NCI-H510A (cell line): ENCODE results near the gene SRSF10.
"Not testable (repeated sequence)": the region's sequence is repeated elsewhere in the genome, so short reads cannot be mapped to it uniquely, and the experiment has no call there.

Experiments used
- DNase-seq: peaks from one replicate; lab custom pipeline; 2025; lab: John Stamatoyannopoulos, UW

SRSF10 gene

DNA sequence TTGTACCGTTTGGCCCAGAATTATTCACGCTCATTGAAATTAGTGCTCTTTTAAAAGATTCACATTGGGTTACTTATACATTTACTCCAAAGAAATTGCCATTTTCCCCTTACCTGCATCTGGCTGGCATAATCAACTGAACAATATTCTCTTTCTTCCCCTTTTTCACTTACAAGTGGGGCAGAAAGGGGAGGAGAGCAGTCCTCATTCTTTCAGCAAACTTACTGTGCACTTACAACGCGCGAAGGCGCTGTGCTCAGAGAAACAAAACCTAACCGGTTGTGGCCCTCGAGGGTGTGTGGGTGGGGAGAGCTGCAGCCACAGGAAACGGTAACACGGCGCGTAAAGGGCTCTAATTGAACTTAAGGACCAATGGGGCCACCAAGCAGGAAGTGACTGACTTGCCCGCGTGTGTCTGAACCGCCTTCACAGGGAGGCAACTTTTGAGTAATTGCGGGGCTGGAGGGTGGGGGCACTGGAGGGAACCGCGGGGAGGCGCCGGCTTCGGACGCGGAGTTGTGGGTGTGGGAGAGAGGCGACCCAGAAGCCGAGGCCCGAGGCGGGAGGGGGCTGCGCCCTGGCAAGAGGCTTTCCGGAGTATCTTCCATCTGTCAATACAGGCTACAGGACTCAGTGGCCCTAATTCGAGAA lies 21.2 kb downstream of the SRSF10 start:
- peak; percentile 94 for DNase-seq

- DNase-seq, result not testable (repeated sequence)
These were observed 21.9 kb downstream of the SRSF10 start for GRCh38 chr1:23958040-23958809.

- peak; percentile 64 for DNase-seq
These were observed 23.0 kb downstream of the SRSF10 start for GRCh38 chr1:23957096-23957495.

DNA sequence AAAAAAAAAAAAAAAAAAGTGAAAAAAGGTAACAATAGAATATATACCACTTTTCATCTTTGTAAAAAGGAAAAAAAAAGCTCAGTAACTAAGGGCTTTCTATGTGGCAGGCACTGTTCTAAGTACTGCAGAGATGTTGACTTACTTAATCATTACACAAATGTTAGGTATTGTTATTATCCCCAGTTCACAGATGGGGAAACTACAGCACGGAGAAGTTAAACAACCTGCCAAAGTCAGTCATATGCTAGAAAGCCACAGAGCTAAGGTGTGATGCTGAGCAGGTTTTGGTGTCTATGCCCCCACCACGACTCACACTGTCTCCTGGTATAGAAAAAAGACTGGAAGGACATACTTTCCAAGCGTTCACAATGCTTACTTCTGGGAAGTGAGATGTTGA lies 27.1 kb downstream of the SRSF10 start:
- no peak for DNase-seq

GRCh38 chr1:23947366-23947765 lies 32.8 kb downstream of the SRSF10 start:
- DNase-seq, result no peak

DNA sequence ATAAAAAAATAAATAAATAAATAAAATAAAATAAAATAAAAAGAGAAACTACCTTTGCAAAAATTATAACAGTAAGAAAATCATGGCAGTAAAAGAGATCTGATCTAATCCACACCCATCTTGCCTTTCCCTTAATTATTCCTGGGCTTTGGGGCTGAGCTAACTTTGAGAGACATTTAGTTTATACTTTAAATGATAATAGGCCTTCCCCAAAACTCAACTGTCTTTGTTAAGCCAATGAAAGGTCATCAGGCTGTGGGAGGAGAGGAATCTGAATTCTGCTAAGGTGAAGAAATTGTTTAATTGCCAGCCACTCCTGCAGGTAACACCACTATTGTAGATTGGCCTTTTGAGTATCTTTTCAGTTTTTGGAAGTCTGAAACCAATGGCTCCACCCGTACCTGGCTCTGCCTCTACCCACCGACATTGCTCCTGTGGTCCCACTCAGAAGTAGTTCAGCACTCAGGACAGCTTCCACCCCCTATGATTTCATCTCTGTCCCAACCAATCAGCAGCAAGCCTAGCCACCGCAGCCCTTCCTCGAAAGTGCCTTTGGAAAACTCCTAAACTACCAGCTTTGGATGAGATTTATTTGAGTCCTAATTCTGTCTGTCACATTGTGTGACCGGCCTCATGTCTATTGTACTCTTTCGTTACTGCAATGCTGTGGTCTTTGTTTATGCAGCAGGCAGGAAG lies 43.5 kb downstream of the SRSF10 start:
- DNase-seq, result no peak

DNA sequence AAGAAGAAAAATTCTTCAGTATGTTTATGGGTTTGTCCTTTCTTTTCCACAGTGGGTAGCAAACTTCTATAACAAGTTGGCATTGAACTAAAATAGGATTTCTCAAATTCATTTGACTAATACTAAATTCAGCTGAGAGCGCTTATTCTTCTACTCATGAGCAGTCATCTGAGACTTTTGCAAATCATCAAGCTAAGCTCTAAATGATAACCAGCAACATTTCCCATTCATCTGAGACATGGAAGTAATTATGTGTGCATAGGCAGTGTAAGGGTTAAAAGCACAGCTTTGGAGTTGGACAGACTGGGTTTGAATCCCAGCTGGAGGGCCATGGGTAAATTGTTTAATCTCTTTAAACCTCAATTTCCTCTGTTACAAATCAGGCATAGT lies 48.6 kb downstream of the SRSF10 start:
- no peak for DNase-seq

- DNase-seq, result no peak
These were observed 49.2 kb downstream of the SRSF10 start for GRCh38 chr1:23930861-23931490.

GRCh38 chr1:23930270-23930669 lies 49.9 kb downstream of the SRSF10 start:
- no peak for DNase-seq

DNA sequence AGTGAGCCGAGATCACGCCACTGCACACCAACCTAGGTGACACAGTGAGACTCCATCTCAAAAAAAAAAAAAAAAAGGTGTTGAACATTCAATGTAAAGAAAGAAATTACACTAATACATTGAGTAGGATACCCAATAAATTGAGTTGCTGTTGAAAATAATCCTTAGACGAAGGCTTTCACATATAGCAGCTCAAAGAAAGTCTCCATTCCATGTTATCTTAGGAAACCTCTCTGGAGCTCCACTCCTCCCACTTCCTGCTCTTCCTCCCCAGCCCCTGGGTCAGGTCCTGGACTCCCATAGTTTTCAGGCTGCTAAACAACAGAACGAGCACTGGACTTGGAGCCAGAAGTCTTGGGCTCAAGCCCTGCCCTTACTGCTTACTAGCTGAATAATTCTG lies 51.3 kb downstream of the SRSF10 start:
- no peak for DNase-seq

DNA sequence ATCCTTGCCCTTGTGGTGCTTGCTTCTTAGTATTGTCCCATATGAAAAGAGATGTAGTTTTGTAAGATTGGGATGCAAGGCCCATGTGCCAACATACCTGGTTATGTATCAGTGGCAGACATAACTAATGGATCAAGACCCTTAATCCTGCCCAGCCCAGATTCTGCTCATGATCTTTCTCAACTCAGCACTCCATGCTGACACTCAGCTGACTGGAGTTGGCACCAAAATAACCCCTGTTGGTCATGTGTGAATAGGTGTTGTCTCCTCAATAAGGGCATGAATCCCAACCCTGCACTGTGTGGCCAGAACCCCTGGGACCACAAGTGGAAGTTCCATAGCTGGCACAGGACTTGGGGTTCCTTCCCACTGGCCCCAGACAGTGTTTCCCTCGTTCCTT lies 53.0 kb downstream of the SRSF10 start:
- DNase-seq, result no peak

DNA sequence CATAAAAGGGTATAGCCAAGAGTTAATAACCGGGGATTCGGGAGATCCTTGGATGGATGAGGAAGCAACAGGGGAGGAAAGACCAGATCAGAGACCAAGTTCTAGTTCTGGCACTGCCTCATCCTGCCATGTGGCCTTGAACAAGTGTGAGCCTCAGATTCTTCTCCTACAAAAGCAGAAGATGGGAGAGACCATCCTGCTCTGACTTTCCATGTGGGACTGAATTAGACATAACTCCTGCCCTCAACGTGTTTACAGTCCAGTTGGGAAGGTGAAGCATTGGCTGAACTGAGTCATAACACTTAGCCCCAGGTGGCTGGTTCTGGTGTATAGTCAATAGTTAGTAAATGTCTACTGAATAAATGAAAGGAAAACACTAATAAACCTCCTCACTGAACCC lies 54.8 kb downstream of the SRSF10 start:
- no peak for DNase-seq

GRCh38 chr1:23924601-23925000 lies 55.5 kb downstream of the SRSF10 start:
- no peak for DNase-seq

- DNase-seq, result no peak
These were observed 56.3 kb downstream of the SRSF10 start for GRCh38 chr1:23923592-23924499.

DNA sequence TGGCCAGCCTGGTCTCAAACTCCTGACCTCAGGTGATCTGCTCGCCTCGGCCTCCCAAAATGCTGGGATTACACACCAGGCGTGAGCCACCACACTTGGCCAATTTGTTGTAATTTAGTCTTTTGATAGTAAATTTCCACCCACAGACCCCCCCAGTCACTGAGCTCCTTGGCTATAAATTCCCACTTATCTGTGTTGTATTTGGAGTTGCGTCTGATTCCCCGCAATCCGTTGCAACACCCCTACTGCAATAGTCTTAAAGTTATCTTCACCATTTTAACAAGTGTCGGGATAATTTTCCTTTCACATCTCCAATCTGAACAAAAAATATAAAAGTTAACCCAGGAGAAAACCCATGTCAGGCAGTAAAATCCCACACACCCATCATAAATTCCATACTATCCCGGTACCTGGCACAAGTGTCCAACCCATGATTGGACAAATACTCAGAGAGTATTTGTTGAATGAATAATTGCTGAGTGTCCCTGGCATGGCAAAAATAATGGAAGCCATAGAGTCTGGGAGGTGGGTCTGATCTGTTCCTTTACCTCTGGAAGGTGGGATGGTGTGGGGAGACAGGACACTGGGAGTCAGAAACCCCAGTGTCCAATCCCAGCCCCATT lies 57.7 kb downstream of the SRSF10 start:
- no peak for DNase-seq

DNA sequence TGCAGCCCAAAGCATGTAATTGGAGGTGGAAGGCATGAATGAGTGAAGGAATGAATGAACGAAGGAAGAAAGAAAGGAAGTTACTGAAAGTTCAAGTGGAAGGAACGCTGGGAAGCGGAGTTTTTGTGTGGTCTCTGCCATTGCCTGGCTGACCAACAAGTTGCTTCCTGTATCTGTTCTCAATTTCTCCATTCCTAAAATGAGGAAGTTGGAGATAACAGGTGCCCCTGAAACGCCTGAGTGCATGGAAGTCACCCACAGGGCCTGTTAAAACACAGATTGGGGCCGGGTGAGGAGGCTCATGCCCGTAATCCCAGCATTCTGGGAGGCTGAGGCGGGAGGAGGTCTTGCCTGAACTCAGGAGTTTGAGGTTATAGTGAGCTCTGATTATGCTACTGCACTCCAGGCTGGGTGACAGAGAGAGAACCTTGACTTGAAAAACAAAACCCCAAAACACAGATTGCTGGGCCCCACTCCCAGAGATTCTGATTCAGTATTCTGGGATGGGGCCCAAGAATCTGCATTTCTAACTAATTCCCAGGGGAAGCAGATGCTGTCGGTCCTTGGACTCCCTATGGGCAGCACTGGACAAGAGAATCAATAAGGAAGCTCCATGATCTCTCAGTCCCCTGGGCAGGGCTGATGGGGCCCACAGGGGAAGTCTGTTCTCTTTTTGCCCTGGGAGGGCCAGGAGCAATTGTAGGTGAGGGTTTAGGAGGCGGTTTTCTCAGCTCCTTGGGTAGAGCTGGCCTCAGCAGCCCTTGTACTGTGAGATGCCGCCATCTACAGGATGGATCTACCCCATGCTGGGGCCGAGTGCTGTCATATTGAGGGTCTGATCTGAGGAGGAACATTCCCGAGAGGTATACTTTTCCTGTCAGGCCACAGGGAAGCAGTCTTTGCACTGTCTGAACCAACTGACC lies 63.7 kb downstream of the SRSF10 start:
- DNase-seq, result peak; percentile 50

GRCh38 chr1:23915466-23915865 lies 64.7 kb downstream of the SRSF10 start:
- no peak for DNase-seq

DNA sequence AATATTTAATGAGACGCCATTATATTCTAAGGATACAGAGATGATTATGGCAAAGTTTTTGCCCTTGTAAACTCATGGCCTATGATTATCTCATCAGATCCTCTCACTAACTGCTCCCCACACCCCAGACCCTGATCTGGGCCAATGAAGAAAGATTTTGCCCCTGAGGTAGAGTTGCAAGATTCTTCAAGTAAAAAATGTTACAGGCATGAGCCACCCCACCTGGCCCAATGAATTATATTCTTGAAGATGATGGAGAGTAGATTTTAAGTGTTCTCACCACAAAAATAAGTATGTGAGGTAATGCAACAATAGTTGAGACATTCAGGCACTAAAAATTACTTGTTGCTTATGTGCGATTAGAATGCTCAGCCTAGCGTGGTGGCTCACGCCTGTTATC lies 65.2 kb downstream of the SRSF10 start:
- no peak for DNase-seq
